Transverse colon (tissue), 4 donors: ENCODE results near the gene SEMA4D. TPM values are rescaled to one million over a fixed set of nuclear protein-coding genes. Genes with fewer than 3 reads are reported as not detected.

Experiments
- DNase-seq: peaks from one replicate; pipeline ENCODE4 v3.0.0-alpha.2; 2019
- H3K27ac ChIP-seq, 4 donors: fragments of 200-600 bp; sonication (generic); 2 replicates each; pipeline ENCODE4 v1.5.1; 2016 to 2018; ENCODE audit warnings: inconsistent platforms in 4 of 4
- H3K27me3 ChIP-seq: fragments of 200-600 bp; sonication (generic); 2 replicates; pipeline ENCODE4 v1.5.1; 2017; ENCODE audit warnings: inconsistent platforms
- H3K36me3 ChIP-seq, 4 donors: fragments of 200-600 bp; sonication (generic); 2 replicates each; pipeline ENCODE4 v1.5.1; 2017 to 2019; ENCODE audit warnings: inconsistent platforms in 4 of 4
- H3K4me1 ChIP-seq, 4 donors: fragments of 200-600 bp; sonication (generic); 2 replicates each; pipeline ENCODE4 v1.5.1; 2017 to 2020; ENCODE audit warnings: inconsistent platforms in 4 of 4
- H3K4me3 ChIP-seq, 4 donors: fragments of 200-600 bp; sonication (generic); 1 replicate in 1 of 4; 2 replicates in 3 of 4; pipeline versions ENCODE4 v1.5.1 to v1.6.1; 2017 to 2019; ENCODE audit warnings: inconsistent platforms in 4 of 4
- H3K9me3 ChIP-seq, 2 donors: fragments of 200-600 bp; sonication (generic); 2 replicates each; pipeline ENCODE4 v1.5.1; 2017 to 2019; ENCODE audit warnings: inconsistent platforms in 2 of 2
- EP300 ChIP-seq: sonication (generic); formaldehyde crosslinking; IDR thresholded peaks from one replicate; pipeline ENCODE4 v1.6.1; 2017; ENCODE audit warnings: antibody characterized with exemption, low read depth
- POLR2A ChIP-seq: fragments of 450-650 bp; IDR thresholded peaks from one replicate; pipeline ENCODE4 v1.6.1; 2016; ENCODE audit warnings: antibody characterized with exemption, mild to moderate bottlenecking, moderate library complexity
- POLR2AphosphoS5 ChIP-seq, 3 donors: sonication (generic); formaldehyde crosslinking; IDR thresholded peaks; one replicate each; pipeline ENCODE4 v1.6.1; 2016; ENCODE audit warnings: antibody characterized with exemption in 3 of 3
- WGBS, 2 donors: methylation state at CpG; one replicate each; pipeline ENCODE4 v1.1.5; 2018; ENCODE audit warnings: low coverage in 1 of 2; 5-methylcytosine and 5-hydroxymethylcytosine counted together
- in situ Hi-C, 4 donors: fragments of 200-750 bp; cut with MboI; loops; one replicate each; pipeline versions ENCODE4 v1.15.0 to v1.15.1; 2017; ENCODE audit warnings: low sequenced_read_pairs in 3 of 4, low pct_ligation_motif_present in 1 of 4, low pct_unique_long_range_greater_than_20kb in 1 of 4
- intact Hi-C: fragments of 100-400 bp; cut with DNase I; formaldehyde crosslinking; loops from one replicate; pipeline ENCODE4 v1.15.1; 2023; ENCODE audit warnings: low total_unique reads
- total RNA-seq, 4 donors: library from RNA; depleted of rRNA; stranded (reverse); fragments of >200 nt; gene quantifications; one replicate each; pipeline ENCODE4 v1.1.0, GENCODE V29; 2016
- TF ChIP-seq, protein P1 (sequence below), 5 experiments: fragments of 200-600 bp in 3 of 5; fragments of 450-650 bp in 2 of 5; sonication (generic) in 3 of 5; IDR thresholded peaks; 1 replicate in 2 of 5; 2 replicates in 3 of 5; pipeline ENCODE4 v1.5.1; 2016 to 2017; ENCODE audit warnings: antibody characterized with exemption in 5 of 5, inconsistent platforms in 3 of 5, mild to moderate bottlenecking in 2 of 5, moderate library complexity in 1 of 5

Gene SEMA4D
- total RNA-seq, 4 donors from 2014 or later, result 8.7 to 29.1 (median 14.5) TPM

GRCh38 chr9:89484475-89485404 lies 13.2 kb downstream of the SEMA4D start:
- intact Hi-C loops (no loop called here), in situ Hi-C loops (no loop called here)
- TF ChIP-seq, protein P1, sequence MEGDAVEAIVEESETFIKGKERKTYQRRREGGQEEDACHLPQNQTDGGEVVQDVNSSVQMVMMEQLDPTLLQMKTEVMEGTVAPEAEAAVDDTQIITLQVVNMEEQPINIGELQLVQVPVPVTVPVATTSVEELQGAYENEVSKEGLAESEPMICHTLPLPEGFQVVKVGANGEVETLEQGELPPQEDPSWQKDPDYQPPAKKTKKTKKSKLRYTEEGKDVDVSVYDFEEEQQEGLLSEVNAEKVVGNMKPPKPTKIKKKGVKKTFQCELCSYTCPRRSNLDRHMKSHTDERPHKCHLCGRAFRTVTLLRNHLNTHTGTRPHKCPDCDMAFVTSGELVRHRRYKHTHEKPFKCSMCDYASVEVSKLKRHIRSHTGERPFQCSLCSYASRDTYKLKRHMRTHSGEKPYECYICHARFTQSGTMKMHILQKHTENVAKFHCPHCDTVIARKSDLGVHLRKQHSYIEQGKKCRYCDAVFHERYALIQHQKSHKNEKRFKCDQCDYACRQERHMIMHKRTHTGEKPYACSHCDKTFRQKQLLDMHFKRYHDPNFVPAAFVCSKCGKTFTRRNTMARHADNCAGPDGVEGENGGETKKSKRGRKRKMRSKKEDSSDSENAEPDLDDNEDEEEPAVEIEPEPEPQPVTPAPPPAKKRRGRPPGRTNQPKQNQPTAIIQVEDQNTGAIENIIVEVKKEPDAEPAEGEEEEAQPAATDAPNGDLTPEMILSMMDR (IDR thresholded peaks at IDR 0.05), result no peak
- no peak for TF ChIP-seq EP300
- TF ChIP-seq POLR2A, result no peak
- no peak for TF ChIP-seq POLR2AphosphoS5 (IDR thresholded peaks at IDR 0.05)
- DNase-seq, result peak; percentile 2
- no peaks in the 10 kb centered on the region for H3K36me3 ChIP-seq
- H3K27ac ChIP-seq, result peak overlapping the region in 2 of 4 donors; percentile 8 to 17
- H3K4me1 ChIP-seq, result peaks cover 0 to 3% (median 0%) of the 10 kb centered on the region in 4 donors
- 78 to 85% methylated on average over 4 to 6 of the region's 6 CpGs for WGBS, 2 donors
- no peaks in the 10 kb centered on the region for H3K27me3 ChIP-seq
- H3K9me3 ChIP-seq, result no peaks in the 10 kb centered on the region
- H3K4me3 ChIP-seq, result no peak overlapping the region

DNA sequence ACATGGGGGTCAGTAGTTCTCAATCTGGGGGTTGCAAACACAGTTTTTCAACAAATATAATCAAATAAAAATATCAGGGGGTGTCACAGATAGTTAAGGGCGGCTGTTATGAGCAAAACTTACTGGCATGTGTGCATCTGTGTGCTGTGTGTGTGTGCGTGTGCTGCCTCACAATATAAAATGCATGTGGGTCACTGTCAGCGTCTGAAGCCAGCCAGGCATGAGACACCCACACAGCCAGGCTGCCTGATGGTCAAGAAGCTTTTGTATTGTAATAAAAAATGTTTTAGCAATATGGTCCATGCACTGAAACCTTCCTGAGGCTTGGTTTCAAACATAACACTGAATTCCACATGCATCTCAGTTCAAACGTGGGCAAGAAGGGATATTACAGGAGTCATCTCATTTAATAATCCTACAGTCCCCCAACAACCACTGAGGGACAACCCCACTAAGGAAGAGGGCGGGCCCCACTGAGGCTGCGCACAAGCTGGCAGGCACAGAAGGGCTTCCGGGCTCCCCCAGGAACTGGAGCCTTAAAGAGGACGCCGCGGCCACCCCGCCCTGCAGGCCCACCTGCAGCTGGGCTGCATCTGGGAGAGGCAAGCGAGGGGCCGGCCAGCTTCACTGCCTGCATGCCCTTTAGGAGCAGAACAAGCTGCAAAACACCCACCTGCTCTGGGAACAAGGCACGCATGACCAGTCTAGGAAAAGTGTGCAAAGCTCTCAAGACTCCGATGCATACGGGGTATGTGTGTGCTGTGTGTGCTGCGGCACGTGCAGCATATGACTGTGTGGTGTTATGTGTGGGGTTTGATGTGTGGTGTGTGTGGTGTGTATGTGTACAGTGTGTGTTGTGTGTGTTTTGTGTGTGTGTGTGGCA lies 14.1 kb downstream of the SEMA4D start:
- Histone ChIP-seq H3K4me3 (no peak overlapping the region), H3K9me3 (no peaks in the 10 kb centered on the region), H3K27me3 (no peaks in the 10 kb centered on the region), H3K4me1 (no peaks in the 10 kb centered on the region), H3K27ac (peak overlapping the region in 2 of 4 donors; percentile 8 to 17), H3K36me3 (no peaks in the 10 kb centered on the region)
- TF ChIP-seq, protein P1 (IDR thresholded peaks at IDR 0.05), result no peak
- TF ChIP-seq POLR2A (no peak), EP300 (no peak), POLR2AphosphoS5 (IDR thresholded peaks at IDR 0.05) (no peak)
- 59% methylated on average over 18 of the region's 18 CpGs; no CpG with 5 or more reads in 1 of the 2 donors for WGBS, 2 donors
- intact Hi-C loops (no loop called here), in situ Hi-C loops (no loop called here)
- DNase-seq, result peak; percentile 66

DNA sequence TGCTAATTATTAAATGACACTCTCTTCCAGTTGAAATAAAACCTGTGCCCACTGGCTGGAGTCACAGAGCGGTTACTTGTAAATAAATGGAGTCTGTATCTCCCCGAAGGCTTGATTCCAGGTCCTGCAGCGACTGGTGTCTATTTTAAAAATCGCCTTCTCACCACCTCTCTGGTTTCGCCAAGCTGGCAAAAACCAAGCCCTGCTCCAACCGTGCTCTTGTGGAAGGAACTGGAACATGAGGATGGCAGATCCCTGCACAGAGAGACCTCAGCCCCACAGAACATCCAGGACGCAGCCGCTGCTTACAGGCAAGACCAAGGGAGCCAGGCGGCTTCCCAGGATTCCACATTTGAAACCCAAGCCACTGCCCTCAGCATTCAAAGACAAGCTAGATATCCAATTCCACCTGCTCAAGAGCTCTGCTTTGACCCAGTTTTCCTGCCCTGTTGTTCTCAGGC lies 15.0 kb downstream of the SEMA4D start:
- peak overlapping the region in 1 of 4 donors; percentile 14 for H3K27ac ChIP-seq
- peak; percentile 6 for DNase-seq
- TF ChIP-seq POLR2A (no peak), EP300 (no peak), POLR2AphosphoS5 (IDR thresholded peaks at IDR 0.05) (no peak)
- TF ChIP-seq, protein P1 (IDR thresholded peaks at IDR 0.05), result no peak

More for the DNA sequence above, 15.0 kb downstream of the SEMA4D start:
- peaks cover 0 to 6% (median 3%) of the 10 kb centered on the region in 4 donors for H3K4me1 ChIP-seq
- in situ Hi-C loops (no loop called here), intact Hi-C loops (no loop called here)
- H3K9me3 ChIP-seq, result no peaks in the 10 kb centered on the region
- H3K4me3 ChIP-seq, result no peak overlapping the region
- H3K27me3 ChIP-seq, result no peaks in the 10 kb centered on the region
- H3K36me3 ChIP-seq, result no peaks in the 10 kb centered on the region
- WGBS, 2 donors, result 80 to 88% methylated on average over 1 to 9 of the region's 9 CpGs
